Measurements from ENCODE around the gene NBPF3.
"Not testable (repeated sequence)": the region's sequence is repeated elsewhere in the genome, so short reads cannot be mapped to it uniquely, and the experiment has no call there.

The NBPF3 gene

GRCh38 chr1:21439721-21440629 is at the start of gene NBPF3:
NBPF3 (plus strand) TSS chr1:21440137; CDS start chr1:21445087, 4,950 bp downstream.
- peak; percentile 92 for DNase-seq

GRCh38 chr1:21391497-21391896 is 48.4 kb upstream of the NBPF3 start:
- DNase-seq = no peak

- DNase-seq = no peak
These were observed 47.2 kb upstream of the NBPF3 start for GRCh38 chr1:21392587-21393263.

- no peak for DNase-seq
These were observed 43.4 kb upstream of the NBPF3 start for GRCh38 chr1:21396516-21396915.

GRCh38 chr1:21397813-21398188 is 42.1 kb upstream of the NBPF3 start:
- DNase-seq = no peak

- not testable (repeated sequence) for DNase-seq
These were observed 38.1 kb upstream of the NBPF3 start for GRCh38 chr1:21401726-21402346.

GRCh38 chr1:21406659-21407058 is 33.3 kb upstream of the NBPF3 start:
- no peak for DNase-seq

GRCh38 chr1:21409897-21410296 is 30.0 kb upstream of the NBPF3 start:
- not testable (repeated sequence) for DNase-seq

- DNase-seq = no peak
These were observed 25.9 kb upstream of the NBPF3 start for GRCh38 chr1:21414015-21414414.

- DNase-seq = not testable (repeated sequence)
These were observed 19.6 kb upstream of the NBPF3 start for GRCh38 chr1:21420378-21420777.

GRCh38 chr1:21421307-21421706 is 18.6 kb upstream of the NBPF3 start:
- not testable (repeated sequence) for DNase-seq

GRCh38 chr1:21427798-21428480 is 12.0 kb upstream of the NBPF3 start:
- not testable (repeated sequence) for DNase-seq

- DNase-seq = not testable (repeated sequence)
These were observed 11.4 kb upstream of the NBPF3 start for GRCh38 chr1:21428481-21429073.

GRCh38 chr1:21429210-21429609 is 10.7 kb upstream of the NBPF3 start:
- DNase-seq = not testable (repeated sequence)

GRCh38 chr1:21430875-21431274 is 9.1 kb upstream of the NBPF3 start:
- DNase-seq = not testable (repeated sequence)

- DNase-seq = no peak
These were observed 5.5 kb upstream of the NBPF3 start for GRCh38 chr1:21434394-21434793.

- DNase-seq = no peak
These were observed 4.1 kb upstream of the NBPF3 start for GRCh38 chr1:21435646-21436487.

GRCh38 chr1:21436488-21437340 is 3.2 kb upstream of the NBPF3 start:
- no peak for DNase-seq

- DNase-seq = no peak
These were observed 2.6 kb upstream of the NBPF3 start for GRCh38 chr1:21437341-21437640.

GRCh38 chr1:21438646-21439312 is 1.2 kb upstream of the NBPF3 start:
- DNase-seq = not testable (repeated sequence)

Data from activated naive CD4-positive, alpha-beta T cell treated with anti-CD3 and anti-CD28 coated beads, Interleukin-2, amount 50 U/mL, for 16 hours (primary cell).